Esophagus mucosa (tissue), 1 donor: ENCODE measurements around the gene PCDHGB2. TPM values are rescaled to one million over a fixed set of nuclear protein-coding genes. Genes with fewer than 3 reads are reported as not detected.

Experiments
- total RNA-seq: library from RNA; stranded (reverse); gene quantifications from one replicate; pipeline ENCODE4 v1.2.4, GENCODE V29; 2023
- donor health status: DM: yes; HTN: yes; CAD: no.

PCDHGB2 gene
- total RNA-seq, 1 donor from 2014 or later = 1.2 TPM

Other genes starting within 250 kb of the PCDHGB2 start
- gene PCDHB4, start 238.2 kb upstream of the PCDHGB2 start, total RNA-seq = 0.52 TPM
- gene PCDHB5, start 224.8 kb upstream of the PCDHGB2 start, total RNA-seq = 0.40 TPM
- gene PCDHB6, start 209.9 kb upstream of the PCDHGB2 start, total RNA-seq = 0.16 TPM
- 0.20 TPM for gene PCDHB7, start 187.3 kb upstream of the PCDHGB2 start, total RNA-seq
- gene PCDHB8, start 182.2 kb upstream of the PCDHGB2 start, total RNA-seq = 0.40 TPM
- 0.48 TPM for gene PCDHB16, start 177.6 kb upstream of the PCDHGB2 start, total RNA-seq
- gene PCDHB9, start 172.8 kb upstream of the PCDHGB2 start, total RNA-seq = 0.48 TPM
- 0.80 TPM for gene PCDHB10, start 167.6 kb upstream of the PCDHGB2 start, total RNA-seq
- 0.44 TPM for gene PCDHB11, start 160.4 kb upstream of the PCDHGB2 start, total RNA-seq
- gene PCDHB12, start 151.3 kb upstream of the PCDHGB2 start, total RNA-seq = 0.72 TPM
- gene PCDHB13, start 146.1 kb upstream of the PCDHGB2 start, total RNA-seq = 3.4 TPM
- 2.0 TPM for gene PCDHB14, start 136.7 kb upstream of the PCDHGB2 start, total RNA-seq
- gene PCDHB15, start 114.6 kb upstream of the PCDHGB2 start, total RNA-seq = 0.44 TPM
- 0.24 TPM for gene SLC25A2, start 55.9 kb upstream of the PCDHGB2 start, total RNA-seq
- 35.1 TPM for gene TAF7, start 39.2 kb upstream of the PCDHGB2 start, total RNA-seq
- 0.40 TPM for gene PCDHGA1, start 29.5 kb upstream of the PCDHGB2 start, total RNA-seq
- 0.68 TPM for gene PCDHGA2, start 21.2 kb upstream of the PCDHGB2 start, total RNA-seq
- gene PCDHGA3, start 16.2 kb upstream of the PCDHGB2 start, total RNA-seq = 0.76 TPM
- gene PCDHGB1, start 9.9 kb upstream of the PCDHGB2 start, total RNA-seq = 0.92 TPM
- 0.48 TPM for gene PCDHGA4, start 5.0 kb upstream of the PCDHGB2 start, total RNA-seq
- gene PCDHGA5, start 4.2 kb downstream of the PCDHGB2 start, total RNA-seq = 0.72 TPM
- 0.76 TPM for gene PCDHGB3, start 10.2 kb downstream of the PCDHGB2 start, total RNA-seq
- gene PCDHGA6, start 13.9 kb downstream of the PCDHGB2 start, total RNA-seq = 1.2 TPM
- gene PCDHGA7, start 22.7 kb downstream of the PCDHGB2 start, total RNA-seq = 1.6 TPM
- 2.8 TPM for gene PCDHGB4, start 27.7 kb downstream of the PCDHGB2 start, total RNA-seq
- gene PCDHGA8, start 32.6 kb downstream of the PCDHGB2 start, total RNA-seq = 0.64 TPM
- gene PCDHGB5, start 38.0 kb downstream of the PCDHGB2 start, total RNA-seq = 5.8 TPM
- 3.1 TPM for gene PCDHGA9, start 42.8 kb downstream of the PCDHGB2 start, total RNA-seq
- 3.0 TPM for gene PCDHGB6, start 48.0 kb downstream of the PCDHGB2 start, total RNA-seq
- 5.3 TPM for gene PCDHGA10, start 53.0 kb downstream of the PCDHGB2 start, total RNA-seq
- gene PCDHGB7, start 57.7 kb downstream of the PCDHGB2 start, total RNA-seq = 3.3 TPM
- gene PCDHGA11, start 61.1 kb downstream of the PCDHGB2 start, total RNA-seq = 1.9 TPM
- 1.5 TPM for gene PCDHGA12, start 70.5 kb downstream of the PCDHGB2 start, total RNA-seq
- 38.8 TPM for gene PCDHGC3, start 116.0 kb downstream of the PCDHGB2 start, total RNA-seq
- 1.1 TPM for gene PCDHGC4, start 125.0 kb downstream of the PCDHGB2 start, total RNA-seq
- 1.0 TPM for gene PCDHGC5, start 129.1 kb downstream of the PCDHGB2 start, total RNA-seq